ENCODE results near the gene IPO7.

IPO7 gene

DNA sequence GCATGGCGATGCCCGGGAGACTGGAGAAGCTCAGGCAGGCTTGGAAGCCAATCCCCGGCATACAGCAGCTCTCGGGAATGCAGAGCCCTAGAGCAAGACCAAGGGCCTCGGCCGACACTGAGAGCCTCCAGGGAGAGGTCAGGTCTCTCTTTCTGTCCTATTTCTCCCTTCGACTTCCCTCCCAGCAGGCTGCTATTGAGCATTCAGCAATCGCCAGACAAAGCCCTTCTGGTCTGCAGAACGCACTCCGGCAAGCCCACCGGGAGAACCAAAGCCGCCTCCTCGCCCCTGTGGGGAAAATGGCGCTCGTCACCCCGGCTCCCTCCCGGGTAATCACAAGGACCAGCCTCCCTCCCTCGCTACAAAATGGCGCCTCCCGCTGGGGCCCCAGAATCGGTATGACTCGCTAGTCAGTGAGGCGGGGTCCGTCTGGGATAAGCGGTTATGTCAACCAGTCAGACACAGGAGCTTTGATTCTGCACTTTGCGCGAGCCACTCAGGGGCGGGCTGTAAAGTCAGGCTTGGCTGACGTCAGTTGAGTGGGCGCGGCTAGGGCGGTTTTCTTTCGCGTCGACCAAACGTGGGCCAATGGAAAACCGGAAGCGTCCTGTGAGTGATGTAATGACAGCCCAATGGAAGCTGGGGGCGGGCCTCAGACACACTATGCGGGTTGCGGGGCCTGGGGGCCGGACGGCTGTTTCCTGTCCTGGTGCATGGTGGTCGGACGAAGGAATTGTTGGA is 76.0 kb downstream of the IPO7 start, which contains the start of gene ZNF143:
TSS of gene ZNF143 (plus strand) at position 691 of the 741 bp plus-strand sequence. CDS start 10,297 bp downstream, outside the sequence.
- peaks cover 11% of the 10 kb centered on the region for H3K36me3 Mint-ChIP-seq (ENCODE audit: low read depth)
- H3K4me1 Mint-ChIP-seq, result peaks cover 28% of the 10 kb centered on the region
- H3K9me3 Mint-ChIP-seq, result no peaks in the 10 kb centered on the region
- TF ChIP-seq, protein P1, sequence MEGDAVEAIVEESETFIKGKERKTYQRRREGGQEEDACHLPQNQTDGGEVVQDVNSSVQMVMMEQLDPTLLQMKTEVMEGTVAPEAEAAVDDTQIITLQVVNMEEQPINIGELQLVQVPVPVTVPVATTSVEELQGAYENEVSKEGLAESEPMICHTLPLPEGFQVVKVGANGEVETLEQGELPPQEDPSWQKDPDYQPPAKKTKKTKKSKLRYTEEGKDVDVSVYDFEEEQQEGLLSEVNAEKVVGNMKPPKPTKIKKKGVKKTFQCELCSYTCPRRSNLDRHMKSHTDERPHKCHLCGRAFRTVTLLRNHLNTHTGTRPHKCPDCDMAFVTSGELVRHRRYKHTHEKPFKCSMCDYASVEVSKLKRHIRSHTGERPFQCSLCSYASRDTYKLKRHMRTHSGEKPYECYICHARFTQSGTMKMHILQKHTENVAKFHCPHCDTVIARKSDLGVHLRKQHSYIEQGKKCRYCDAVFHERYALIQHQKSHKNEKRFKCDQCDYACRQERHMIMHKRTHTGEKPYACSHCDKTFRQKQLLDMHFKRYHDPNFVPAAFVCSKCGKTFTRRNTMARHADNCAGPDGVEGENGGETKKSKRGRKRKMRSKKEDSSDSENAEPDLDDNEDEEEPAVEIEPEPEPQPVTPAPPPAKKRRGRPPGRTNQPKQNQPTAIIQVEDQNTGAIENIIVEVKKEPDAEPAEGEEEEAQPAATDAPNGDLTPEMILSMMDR (IDR thresholded peaks at IDR 0.05; ENCODE audit: unreplicated experiment in 3 of 3), result no peak
- peak within 1 kb of the TSS; percentile 99 to 100 (median 99) for H3K27ac Mint-ChIP-seq
- no peaks in the 10 kb centered on the region for H3K27me3 Mint-ChIP-seq (ENCODE audit: low read depth)
- H3K4me3 Mint-ChIP-seq, result peak within 1 kb of the TSS; percentile 97 to 98 (median 97)

DNA sequence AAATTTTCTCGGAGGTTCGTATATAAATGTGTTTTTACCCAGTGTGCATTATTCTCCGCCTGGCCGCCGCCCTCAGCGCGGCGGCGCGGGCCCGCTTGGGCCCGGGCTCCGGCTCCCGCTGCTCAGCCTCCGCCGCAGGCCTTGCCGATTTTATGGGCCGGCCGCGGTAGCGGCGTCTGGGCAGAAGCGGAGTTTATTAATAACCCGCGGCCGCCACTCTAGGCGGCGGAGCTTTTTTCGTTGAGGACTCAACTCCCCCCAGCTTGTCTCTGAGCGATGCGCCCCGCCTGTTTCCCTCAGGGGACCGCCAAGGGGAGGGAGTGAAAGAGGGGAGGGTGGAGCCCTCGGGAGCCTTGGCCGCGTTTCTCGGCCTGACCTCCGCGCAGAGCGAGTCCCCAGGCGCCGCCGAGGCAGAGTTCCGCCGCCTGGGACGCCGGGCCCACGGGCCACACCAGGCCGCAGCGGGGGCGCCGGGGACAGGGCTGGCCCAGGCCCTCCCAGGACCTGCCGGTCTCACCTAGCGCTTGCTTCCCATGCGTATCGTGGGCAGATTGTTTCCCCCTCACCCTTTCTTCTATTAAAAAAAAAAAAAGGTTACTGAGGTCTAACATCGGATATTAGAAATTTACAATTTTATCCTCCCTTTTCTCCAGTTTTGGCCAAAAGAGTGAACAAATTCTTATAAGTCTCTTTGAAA is 76.8 kb downstream of the IPO7 start:
- TF ChIP-seq, protein P1 (IDR thresholded peaks at IDR 0.05; ENCODE audit: unreplicated experiment in 3 of 3), result no peak
- Mint-ChIP-seq H3K9me3 (no peaks in the 10 kb centered on the region), H3K36me3 (ENCODE audit: low read depth) (peaks cover 11% of the 10 kb centered on the region), H3K4me1 (peaks cover 28% of the 10 kb centered on the region), H3K27me3 (ENCODE audit: low read depth) (no peaks in the 10 kb centered on the region), H3K4me3 (peak overlapping the region; percentile 97 to 98 (median 97)), H3K27ac (peak overlapping the region; percentile 99 to 100 (median 99))

DNA sequence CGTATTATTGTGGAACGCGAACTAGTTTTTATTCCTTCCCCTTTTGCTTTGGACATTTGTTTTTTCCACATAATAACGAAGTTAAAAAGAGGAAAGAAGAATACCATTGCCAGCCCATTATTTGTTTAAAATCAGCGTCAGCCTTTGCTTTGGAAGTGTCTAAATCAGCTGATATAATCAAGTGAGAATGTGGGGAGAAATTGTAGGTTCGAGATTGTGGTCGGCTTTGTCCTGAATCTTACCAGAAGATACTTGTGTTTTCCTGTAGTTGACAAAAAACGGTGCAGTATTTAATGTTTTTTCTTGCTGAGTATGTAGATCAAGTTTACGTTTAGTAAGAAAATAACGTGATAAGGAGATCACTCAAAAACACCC is 77.3 kb downstream of the IPO7 start:
- Mint-ChIP-seq H3K4me3 (peak overlapping the region; percentile 97 to 98 (median 97)), H3K27me3 (ENCODE audit: low read depth) (no peaks in the 10 kb centered on the region), H3K36me3 (ENCODE audit: low read depth) (peaks cover 11% of the 10 kb centered on the region), H3K4me1 (peaks cover 28% of the 10 kb centered on the region), H3K27ac (peak overlapping the region; percentile 99 to 100 (median 99)), H3K9me3 (no peaks in the 10 kb centered on the region)
- TF ChIP-seq, protein P1 (IDR thresholded peaks at IDR 0.05; ENCODE audit: unreplicated experiment in 3 of 3), result no peak

DNA sequence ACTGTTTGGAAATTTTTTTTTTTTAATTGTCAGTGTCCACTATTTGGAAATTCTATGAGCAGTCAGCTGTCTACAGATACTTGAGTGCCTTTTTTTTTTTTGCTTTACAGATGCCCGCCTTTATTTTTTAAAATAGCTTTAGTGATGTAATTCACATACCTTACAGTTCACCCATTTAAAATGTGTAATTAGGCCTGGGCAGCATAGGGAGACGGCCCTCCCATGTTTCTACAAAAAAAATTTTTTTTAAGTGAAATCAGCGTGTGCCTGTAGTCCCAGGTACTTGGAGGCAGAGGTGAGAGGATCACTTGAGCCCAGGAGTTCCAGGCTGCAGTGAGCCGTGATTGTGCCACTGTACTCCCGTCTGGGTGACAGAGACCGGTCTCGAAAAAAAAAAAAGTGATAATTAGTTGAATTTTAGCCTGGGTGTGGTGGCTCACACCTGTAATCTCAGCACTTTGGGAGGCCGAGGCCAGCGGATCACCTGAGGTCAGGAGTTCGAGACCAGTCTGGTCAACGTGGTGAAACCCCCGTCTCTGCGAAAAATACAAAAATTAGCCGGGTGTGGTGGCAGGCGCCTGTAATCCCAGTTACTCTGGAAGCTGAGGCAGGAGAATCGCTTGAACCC is 77.8 kb downstream of the IPO7 start:
- Mint-ChIP-seq H3K36me3 (ENCODE audit: low read depth) (peaks cover 11% of the 10 kb centered on the region), H3K27ac (peak overlapping the region; percentile 99 to 100 (median 99)), H3K9me3 (no peaks in the 10 kb centered on the region), H3K4me1 (peaks cover 28% of the 10 kb centered on the region), H3K27me3 (ENCODE audit: low read depth) (no peaks in the 10 kb centered on the region), H3K4me3 (peak overlapping the region; percentile 97 to 98 (median 97))
- TF ChIP-seq, protein P1 (IDR thresholded peaks at IDR 0.05; ENCODE audit: unreplicated experiment in 3 of 3), result no peak

DNA sequence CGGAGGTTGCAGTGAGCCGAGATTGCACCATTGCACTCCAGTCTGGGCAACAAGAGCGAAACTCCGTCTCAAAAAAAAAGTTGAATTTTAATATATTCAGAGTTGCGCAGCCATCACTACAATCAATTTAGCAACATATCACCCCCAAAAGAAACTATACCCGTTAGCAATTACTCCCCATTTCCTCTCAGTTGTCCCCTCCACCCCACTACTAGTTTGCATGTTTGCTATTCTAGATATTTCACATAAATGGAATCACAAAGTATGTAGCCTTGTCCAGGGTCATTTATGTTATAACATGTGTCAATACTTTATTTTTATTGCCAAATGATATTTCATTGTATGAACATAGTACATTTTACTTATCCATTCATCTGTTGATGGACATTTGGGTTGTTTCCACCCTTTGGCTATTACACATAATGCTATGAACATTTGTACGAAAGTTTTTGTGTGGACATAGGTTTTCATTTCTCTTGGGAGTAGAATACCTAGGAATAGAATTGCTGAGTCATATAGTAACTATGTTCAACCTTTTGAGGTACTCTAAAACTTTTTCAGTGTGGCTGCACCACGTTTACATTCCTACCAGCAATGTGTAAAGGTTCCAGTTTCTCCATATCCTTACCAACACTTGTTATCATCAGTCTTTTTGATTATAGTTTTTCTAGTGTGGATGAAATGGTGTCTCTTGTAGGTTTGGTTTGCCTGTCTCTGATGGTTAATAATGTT is 78.5 kb downstream of the IPO7 start:
- TF ChIP-seq, protein P1 (IDR thresholded peaks at IDR 0.05; ENCODE audit: unreplicated experiment in 3 of 3), result no peak
- Mint-ChIP-seq H3K27ac (peak overlapping the region; percentile 83 to 98 (median 96)), H3K9me3 (no peaks in the 10 kb centered on the region), H3K36me3 (ENCODE audit: low read depth) (peaks cover 14% of the 10 kb centered on the region), H3K27me3 (ENCODE audit: low read depth) (no peaks in the 10 kb centered on the region), H3K4me1 (peaks cover 27% of the 10 kb centered on the region), H3K4me3 (peak overlapping the region; percentile 80 to 90 (median 86))

All from nephron (organoid).